Ovary (tissue), 9 donors: Measurements from ENCODE around the gene ABCC1. TPM values are rescaled to one million over a fixed set of nuclear protein-coding genes. Genes with fewer than 3 reads are reported as not detected.
"Not testable (repeated sequence)": the region's sequence is repeated elsewhere in the genome, so short reads cannot be mapped to it uniquely, and the experiment has no call there.

Source experiments
- DNase-seq, 5 donors: peaks; one replicate each; pipeline ENCODE4 v3.0.0-alpha.2; 2019 to 2020
- H3K27ac ChIP-seq, 2 donors: fragments of 200-600 bp; one replicate each; pipeline versions ENCODE4 v1.5.1 to v1.8.0; 2019 to 2022
- H3K27me3 ChIP-seq: fragments of 200-600 bp; one replicate; pipeline ENCODE4 v1.8.0; 2022
- H3K36me3 ChIP-seq: fragments of 200-600 bp; sonication (generic); one replicate; pipeline ENCODE4 v1.5.1; 2019
- H3K4me1 ChIP-seq: one replicate; pipeline ENCODE4 v1.8.1; 2013; ENCODE audit warnings: mild to moderate bottlenecking, moderate library complexity; ENCODE audit not compliant: insufficient read depth
- H3K4me3 ChIP-seq: fragments of 200-600 bp; sonication (generic); one replicate; pipeline ENCODE4 v1.5.1; 2017
- H3K9me3 ChIP-seq, 2 donors: fragments of 200-600 bp in 1 of 2; sonication (generic) in 1 of 2; one replicate each; pipeline versions ENCODE4 v1.5.1 to v1.8.1; 2013 to 2019; ENCODE audit warnings: mild to moderate bottlenecking in 1 of 2, moderate library complexity in 1 of 2
- CTCF ChIP-seq, 3 donors: fragments of 450-650 bp in 2 of 3; fragments of 200-600 bp in 1 of 3; IDR thresholded peaks; one replicate each; pipeline versions ENCODE4 v1.5.1 to v1.8.0; 2016 to 2022; ENCODE audit warnings: antibody characterized with exemption in 3 of 3, mild to moderate bottlenecking in 1 of 3
- EP300 ChIP-seq: sonication (generic); formaldehyde crosslinking; IDR thresholded peaks from one replicate; pipeline ENCODE4 v1.6.1; 2017; ENCODE audit warnings: antibody characterized with exemption
- POLR2A ChIP-seq: fragments of 450-650 bp; IDR thresholded peaks from one replicate; pipeline ENCODE4 v1.6.1; 2017; ENCODE audit warnings: antibody characterized with exemption, mild to moderate bottlenecking, moderate library complexity
- WGBS, 3 donors: extraction: QIAGEN DNeasy Blood & Tissue Kit in 1 of 3; methylation state at CpG; one replicate each; pipeline versions ENCODE4 v1.1.5 to v1.1.7; 2013 to 2017; 5-methylcytosine and 5-hydroxymethylcytosine counted together
- intact Hi-C, 4 donors: fragments of 100-400 bp; cut with DNase I; formaldehyde crosslinking; loops; one replicate each; pipeline versions ENCODE4 v1.11.0 to v1.15.1; 2022 to 2023
- polyA plus RNA-seq, 2 donors: library from polyadenylated mRNA; stranded (reverse); fragments of 200-250 nt in 1 of 2; fragments of 350-450 nt in 1 of 2; fragmentation: Illumina TruSeq in 1 of 2; extraction: RNeasy Lipid Tissue Mini Kit (QIAGEN cat#74804) in 1 of 2; gene quantifications; one replicate each; pipeline ENCODE4 v1.2.3, GENCODE V29; 2013 to 2014
- total RNA-seq, 7 donors: library from RNA; depleted of rRNA in 2 of 7; stranded (reverse); fragments of >200 nt in 2 of 7; fragmentation: NEBNext Ultra II Directional in 3 of 7; extraction: Animal tissue kit (Norgen Biotek cat#: 25700) in 3 of 7; gene quantifications; one replicate each; pipeline versions ENCODE4 v1.1.0 to v1.2.4, GENCODE V29; 2016 to 2023
- donor health status: DM: no; HTN: no; CAD: no; lungs with moderate emphysema.
- donor health status: DM: no; HTN: no; CAD: no.
- donor health status: Bipolar disorder and iron deficiency.
- donor health status: DM: yes; HTN: yes; CAD: no.
- donor health status: DM: no; HTN: no; CAD: no.
- donor health status: DM: yes; HTN: yes; CAD: no.

ABCC1 gene
- total and polyA plus RNA-seq, 9 donors, result 10.0 to 31.1 (median 20.9) TPM

- Histone ChIP-seq H3K9me3 (no peaks in the 10 kb centered on the region), H3K4me1 (no peaks in the 10 kb centered on the region), H3K27me3 (no peaks in the 10 kb centered on the region), H3K4me3 (no peak overlapping the region), H3K27ac (no peak overlapping the region), H3K36me3 (no peaks in the 10 kb centered on the region)
- TF ChIP-seq EP300, result no peak
- TF ChIP-seq POLR2A, result no peak
- no peak for TF ChIP-seq CTCF (IDR thresholded peaks at IDR 0.05)
- 77 to 84% (median 80%) methylated on average over 4 of the region's 4 CpGs for WGBS, 3 donors
- intact Hi-C loops, result no loop called here
- DNase-seq, result no peak
These were observed 15.6 kb upstream of the ABCC1 start for GRCh38 chr16:15933781-15934180.

GRCh38 chr16:15934991-15935390 lies 14.4 kb upstream of the ABCC1 start:
- H3K9me3 ChIP-seq, result no peaks in the 10 kb centered on the region
- H3K27ac ChIP-seq, result no peak overlapping the region
- no peaks in the 10 kb centered on the region for H3K36me3 ChIP-seq
- no peak for TF ChIP-seq EP300
- TF ChIP-seq CTCF (IDR thresholded peaks at IDR 0.05), result no peak
- TF ChIP-seq POLR2A, result no peak
- intact Hi-C loops, result no loop called here
- H3K4me1 ChIP-seq, result no peaks in the 10 kb centered on the region
- no peak overlapping the region for H3K4me3 ChIP-seq
- no peak for DNase-seq
- no peaks in the 10 kb centered on the region for H3K27me3 ChIP-seq

GRCh38 chr16:15936809-15937208 lies 12.6 kb upstream of the ABCC1 start:
- intact Hi-C loops, H3K27me3 ChIP-seq, H3K9me3 ChIP-seq, H3K36me3 ChIP-seq, H3K4me1 ChIP-seq, H3K4me3 ChIP-seq, H3K27ac ChIP-seq: not testable (repeated sequence)
- DNase-seq, result peak in 1 of 5 donors; percentile 4
- WGBS, 3 donors, result 89 to 97% (median 93%) methylated on average over 6 of the region's 6 CpGs

GRCh38 chr16:15942931-15943690 lies 6.3 kb upstream of the ABCC1 start:
- no peak overlapping the region for H3K4me3 ChIP-seq
- no peaks in the 10 kb centered on the region for H3K27me3 ChIP-seq
- H3K36me3 ChIP-seq, result no peaks in the 10 kb centered on the region
- 71 to 78% (median 77%) methylated on average over 6 of the region's 6 CpGs for WGBS, 3 donors
- H3K4me1 ChIP-seq, result no peaks in the 10 kb centered on the region
- H3K9me3 ChIP-seq, result no peaks in the 10 kb centered on the region
- TF ChIP-seq EP300 (no peak), POLR2A (no peak), CTCF (IDR thresholded peaks at IDR 0.05) (no peak)
- no peak for DNase-seq
- H3K27ac ChIP-seq, result no peak overlapping the region
- intact Hi-C loops, result no loop called here

GRCh38 chr16:15946257-15947044 lies 3.0 kb upstream of the ABCC1 start:
- Histone ChIP-seq H3K27me3 (no peaks in the 10 kb centered on the region), H3K36me3 (no peaks in the 10 kb centered on the region), H3K4me3 (no peak overlapping the region), H3K9me3 (no peaks in the 10 kb centered on the region), H3K27ac (no peak overlapping the region), H3K4me1 (peaks cover 2% of the 10 kb centered on the region)
- TF ChIP-seq POLR2A, result no peak
- no peak for TF ChIP-seq EP300
- no peak for TF ChIP-seq CTCF (IDR thresholded peaks at IDR 0.05)
- intact Hi-C loops, result no loop called here
- WGBS, 3 donors, result 51 to 56% (median 55%) methylated on average over 10 of the region's 10 CpGs
- DNase-seq, result no peak
